GM19468 (cell line): Measurements from ENCODE around the gene OR2A42.
"Not testable (repeated sequence)": the region's sequence is repeated elsewhere in the genome, so short reads cannot be mapped to it uniquely, and the experiment has no call there.

Experiments used
- ATAC-seq: cut with Tn5 transposase; IDR thresholded peaks from one replicate; pipeline ENCODE4 v1.9.1; 2021; ENCODE audit warnings: mild to moderate bottlenecking, moderate library complexity, moderate number of reproducible peaks; ENCODE audit not compliant: unreplicated experiment; ENCODE audit errors: extremely low read depth

The OR2A42 gene

GRCh38 chr7:144226866-144227265 lies 12.5 kb downstream of the OR2A42 start:
- not testable (repeated sequence) for ATAC-seq

GRCh38 chr7:144223675-144224074 lies 15.7 kb downstream of the OR2A42 start:
- not testable (repeated sequence) for ATAC-seq

GRCh38 chr7:144220531-144220930 lies 18.9 kb downstream of the OR2A42 start:
- not testable (repeated sequence) for ATAC-seq

- not testable (repeated sequence) for ATAC-seq
Observed at GRCh38 chr7:144219149-144219548, 20.3 kb downstream of the OR2A42 start.

GRCh38 chr7:144218581-144218980 lies 20.8 kb downstream of the OR2A42 start:
- not testable (repeated sequence) for ATAC-seq

GRCh38 chr7:144217200-144217599 lies 22.2 kb downstream of the OR2A42 start:
- ATAC-seq, result not testable (repeated sequence)

GRCh38 chr7:144205306-144205705 lies 34.1 kb downstream of the OR2A42 start:
- ATAC-seq, result not testable (repeated sequence)

- not testable (repeated sequence) for ATAC-seq
Observed at GRCh38 chr7:144203086-144203485, 36.3 kb downstream of the OR2A42 start.

- ATAC-seq, result not testable (repeated sequence)
Observed at GRCh38 chr7:144201978-144202377, 37.4 kb downstream of the OR2A42 start.

GRCh38 chr7:144198934-144199333 lies 40.5 kb downstream of the OR2A42 start:
- ATAC-seq, result not testable (repeated sequence)

GRCh38 chr7:144195212-144195872 lies 44.1 kb downstream of the OR2A42 start, which contains the start of gene ARHGEF35:
Gene ARHGEF35 (minus strand): TSS chr7:144195833. CDS start chr7:144188383, 7,450 bp downstream.
- ATAC-seq, result peak; percentile 61

- not testable (repeated sequence) for ATAC-seq
Observed at GRCh38 chr7:144194453-144194852, 45.0 kb downstream of the OR2A42 start.

- ATAC-seq, result not testable (repeated sequence)
Observed at GRCh38 chr7:144193782-144194181, 45.6 kb downstream of the OR2A42 start.

GRCh38 chr7:144188578-144189171 lies 50.7 kb downstream of the OR2A42 start:
- ATAC-seq, result not testable (repeated sequence)

GRCh38 chr7:144187848-144188247 lies 51.6 kb downstream of the OR2A42 start:
- not testable (repeated sequence) for ATAC-seq

- not testable (repeated sequence) for ATAC-seq
Observed at GRCh38 chr7:144183166-144183565, 56.2 kb downstream of the OR2A42 start, which contains the start of gene CTAGE4. Gene CTAGE4 (plus strand): TSS chr7:144183466. CDS start chr7:144183504, 38 bp downstream.

- not testable (repeated sequence) for ATAC-seq
Observed at GRCh38 chr7:144179165-144179479, 60.3 kb downstream of the OR2A42 start.

GRCh38 chr7:144178380-144179164 lies 60.8 kb downstream of the OR2A42 start:
- peak; percentile 97 for ATAC-seq
